Adipose tissue (tissue), 3 donors: ENCODE data around the gene LKAAEAR1. TPM values are rescaled to one million over a fixed set of nuclear protein-coding genes. Genes with fewer than 3 reads are reported as not detected.

ENCODE experiments used
- H3K27ac ChIP-seq: one replicate; pipeline ENCODE4 v1.5.1; 2013; ENCODE audit warnings: low read depth, low read length
- WGBS, 3 donors: extraction: QIAGEN DNeasy Blood & Tissue Kit; methylation state at CpG; one replicate each; pipeline ENCODE4 v1.1.7; 2013; 5-methylcytosine and 5-hydroxymethylcytosine counted together
- polyA plus RNA-seq, 3 donors: library from polyadenylated mRNA; stranded (reverse); fragments of 200-250 nt; gene quantifications; one replicate each; pipeline ENCODE4 v1.2.3, GENCODE V29; 2013
- donor health status: healthy with polysubstance abuse.
- donor health status: Bipolar disorder and iron deficiency.
- donor health status: healthy.

LKAAEAR1 gene
- polyA plus RNA-seq, 3 donors = 0.27 to 0.64 TPM; not detected in 1

- 71 to 84% (median 72%) methylated on average over 14 of the region's 14 CpGs for WGBS, 3 donors
- no peak overlapping the region for H3K27ac ChIP-seq
Measured at GRCh38 chr20:64072498-64073063, 11.6 kb downstream of the LKAAEAR1 start.

GRCh38 chr20:64071341-64072332, 12.6 kb downstream of the LKAAEAR1 start:
- 88 to 92% (median 88%) methylated on average over 23 to 30 of the region's 30 CpGs for WGBS, 3 donors

GRCh38 chr20:64070244-64070993, 13.8 kb downstream of the LKAAEAR1 start:
- no peak overlapping the region for H3K27ac ChIP-seq

More at GRCh38 chr20:64071341-64072332, 12.6 kb downstream of the LKAAEAR1 start:
- H3K27ac ChIP-seq = no peak overlapping the region

GRCh38 chr20:64069614-64070243, 14.5 kb downstream of the LKAAEAR1 start:
- no peak overlapping the region for H3K27ac ChIP-seq
- WGBS, 3 donors = 54 to 64% (median 62%) methylated on average over 13 to 14 of the region's 14 CpGs

More at GRCh38 chr20:64070244-64070993, 13.8 kb downstream of the LKAAEAR1 start:
- 93 to 95% (median 94%) methylated on average over 31 of the region's 31 CpGs for WGBS, 3 donors

- 87 to 88% (median 88%) methylated on average over 20 of the region's 20 CpGs for WGBS, 3 donors
- no peak overlapping the region for H3K27ac ChIP-seq
Measured at GRCh38 chr20:64069209-64069613, 15.0 kb downstream of the LKAAEAR1 start.

GRCh38 chr20:64068386-64069208, 15.6 kb downstream of the LKAAEAR1 start:
- 73 to 78% (median 74%) methylated on average over 10 to 12 of the region's 12 CpGs for WGBS, 3 donors

GRCh38 chr20:64067733-64068307, 16.4 kb downstream of the LKAAEAR1 start:
- no peak overlapping the region for H3K27ac ChIP-seq
- WGBS, 3 donors = 61 to 76% (median 71%) methylated on average over 10 to 12 of the region's 12 CpGs

More at GRCh38 chr20:64068386-64069208, 15.6 kb downstream of the LKAAEAR1 start:
- H3K27ac ChIP-seq = no peak overlapping the region

GRCh38 chr20:64067005-64067632, 17.1 kb downstream of the LKAAEAR1 start:
- no peak overlapping the region for H3K27ac ChIP-seq
- 74 to 86% (median 80%) methylated on average over 6 of the region's 6 CpGs for WGBS, 3 donors

GRCh38 chr20:64065974-64066343, 18.2 kb downstream of the LKAAEAR1 start:
- 37 to 64% (median 49%) methylated on average over 5 of the region's 5 CpGs for WGBS, 3 donors
- H3K27ac ChIP-seq = no peak overlapping the region

- 49 to 52% (median 49%) methylated on average over 27 of the region's 27 CpGs for WGBS, 3 donors
- H3K27ac ChIP-seq = no peak overlapping the region
Measured at GRCh38 chr20:64065062-64065973, 18.9 kb downstream of the LKAAEAR1 start.

GRCh38 chr20:64064145-64064698, 20.0 kb downstream of the LKAAEAR1 start:
- 25 to 44% (median 35%) methylated on average over 12 of the region's 12 CpGs for WGBS, 3 donors
- no peak overlapping the region for H3K27ac ChIP-seq

- H3K27ac ChIP-seq = no peak overlapping the region
- WGBS, 3 donors = 2 to 7% (median 3%) methylated on average over 32 to 51 of the region's 51 CpGs
Measured at GRCh38 chr20:64063389-64064144, 20.6 kb downstream of the LKAAEAR1 start.

- whole genome bisulfite sequencing, 3 donors = 5 to 10% (median 9%) methylated on average over 39 to 85 of the region's 85 CpGs
Measured at GRCh38 chr20:64062596-64063388, 21.4 kb downstream of the LKAAEAR1 start, which contains the start of gene TCEA2. TCEA2 (plus strand) TSS chr20:64063198; CDS start chr20:64063313, 115 bp downstream.

GRCh38 chr20:64062276-64062595, 22.0 kb downstream of the LKAAEAR1 start:
- no peak overlapping the region for H3K27ac ChIP-seq
- 53 to 60% (median 57%) methylated on average over 5 of the region's 5 CpGs for WGBS, 3 donors

More at GRCh38 chr20:64062596-64063388, 21.4 kb downstream of the LKAAEAR1 start, which contains the start of gene TCEA2:
- H3K27ac ChIP-seq = no peak within 1 kb of the TSS
